Liver (tissue), 9 donors: ENCODE results near the gene ZNF423. TPM values are rescaled to one million over a fixed set of nuclear protein-coding genes. Genes with fewer than 3 reads are reported as not detected.

Experiments used
- DNase-seq: peaks from one replicate; pipeline ENCODE4 v3.0.0-alpha.2; 2017; ENCODE audit warnings: low spot score
- H3K27ac ChIP-seq, 2 donors: one replicate each; pipeline ENCODE4 v1.7.0; 2013; ENCODE audit warnings: inconsistent platforms in 2 of 2, low read length in 2 of 2, control low read depth in 1 of 2, low read depth in 1 of 2, mild to moderate bottlenecking in 1 of 2
- H3K27me3 ChIP-seq, 4 donors: one replicate each; pipeline versions ENCODE4 v1.6.1 to v1.7.0; 2013; ENCODE audit warnings: low read length in 3 of 4, inconsistent platforms in 1 of 4, mild to moderate bottlenecking in 1 of 4, moderate library complexity in 1 of 4; ENCODE audit not compliant: control insufficient read depth in 4 of 4, insufficient read depth in 4 of 4
- H3K36me3 ChIP-seq, 4 donors: one replicate each; pipeline versions ENCODE4 v1.6.1 to v1.7.0; 2013; ENCODE audit warnings: low read length in 3 of 4, mild to moderate bottlenecking in 3 of 4, low read depth in 1 of 4, moderate library complexity in 1 of 4; ENCODE audit not compliant: control insufficient read depth in 4 of 4, insufficient read depth in 3 of 4
- H3K4me1 ChIP-seq, 4 donors: one replicate each; pipeline versions ENCODE4 v1.6.1 to v1.7.0; 2013; ENCODE audit warnings: low read length in 3 of 4, mild to moderate bottlenecking in 3 of 4, moderate library complexity in 1 of 4; ENCODE audit not compliant: control insufficient read depth in 4 of 4, insufficient read depth in 4 of 4
- H3K4me3 ChIP-seq, 3 donors: one replicate each; pipeline versions ENCODE4 v1.6.1 to v1.7.0; 2013; ENCODE audit warnings: low read length in 3 of 3, control low read depth in 1 of 3, low read depth in 1 of 3, mild to moderate bottlenecking in 1 of 3
- H3K9ac ChIP-seq, 2 donors: one replicate each; pipeline ENCODE4 v1.7.0; 2013; ENCODE audit warnings: low read length in 2 of 2, mild to moderate bottlenecking in 2 of 2, moderate library complexity in 2 of 2, control low read depth in 1 of 2, low read depth in 1 of 2
- H3K9me3 ChIP-seq, 4 donors: one replicate each; pipeline versions ENCODE4 v1.6.1 to v1.7.0; 2013; ENCODE audit warnings: low read length in 3 of 4; ENCODE audit not compliant: control insufficient read depth in 4 of 4
- ATF3 ChIP-seq: IDR thresholded peaks from 2 replicates; pipeline ENCODE4 v1.6.1; 2016; ENCODE audit warnings: antibody characterized with exemption
- EGR1 ChIP-seq, 2 donors: IDR thresholded peaks; 2 replicates each; pipeline ENCODE4 v1.6.1; 2016 to 2018; ENCODE audit warnings: antibody characterized with exemption in 2 of 2, low read depth in 2 of 2
- FOXA1 ChIP-seq: IDR thresholded peaks from 2 replicates; pipeline ENCODE4 v1.6.1; 2016; ENCODE audit warnings: antibody characterized with exemption
- FOXA2 ChIP-seq: IDR thresholded peaks from 2 replicates; pipeline ENCODE4 v1.6.1; 2016; ENCODE audit warnings: antibody characterized with exemption
- GABPA ChIP-seq, 2 donors: IDR thresholded peaks in 1 of 2; conservative IDR thresholded peaks in 1 of 2; 2 replicates each; pipeline ENCODE4 v1.6.1; 2016; ENCODE audit warnings: antibody characterized with exemption in 2 of 2, mild to moderate bottlenecking in 1 of 2, moderate library complexity in 1 of 2
- HNF4A ChIP-seq, 2 donors: conservative IDR thresholded peaks; 2 replicates each; pipeline ENCODE4 v1.6.1; 2016; ENCODE audit warnings: antibody characterized with exemption in 2 of 2, mild to moderate bottlenecking in 2 of 2
- HNF4G ChIP-seq: IDR thresholded peaks from 2 replicates; pipeline ENCODE4 v1.6.1; 2016; ENCODE audit warnings: antibody characterized with exemption
- JUND ChIP-seq, 2 donors: IDR thresholded peaks; 2 replicates each; pipeline ENCODE4 v1.6.1; 2016; ENCODE audit warnings: antibody characterized with exemption in 2 of 2
- NR2F2 ChIP-seq: IDR thresholded peaks from 2 replicates; pipeline ENCODE4 v1.6.1; 2016; ENCODE audit warnings: antibody characterized with exemption
- RAD21 ChIP-seq, 2 donors: IDR thresholded peaks; 2 replicates each; pipeline ENCODE4 v1.6.1; 2016; ENCODE audit warnings: antibody characterized with exemption in 2 of 2, mild to moderate bottlenecking in 2 of 2
- REST ChIP-seq: IDR thresholded peaks from 2 replicates; pipeline ENCODE4 v1.6.1; 2016; ENCODE audit warnings: antibody characterized with exemption, mild to moderate bottlenecking
- RXRA ChIP-seq, 2 donors: IDR thresholded peaks; 2 replicates each; pipeline ENCODE4 v1.6.1; 2017 to 2018; ENCODE audit warnings: antibody characterized with exemption in 2 of 2, mild to moderate bottlenecking in 1 of 2
- SP1 ChIP-seq: IDR thresholded peaks from 2 replicates; pipeline ENCODE4 v1.6.1; 2018; ENCODE audit warnings: antibody characterized with exemption, mild to moderate bottlenecking
- TAF1 ChIP-seq: conservative IDR thresholded peaks from 2 replicates; pipeline ENCODE4 v1.6.1; 2016; ENCODE audit warnings: antibody characterized with exemption, mild to moderate bottlenecking
- YY1 ChIP-seq: IDR thresholded peaks from 2 replicates; pipeline ENCODE4 v1.6.1; 2016; ENCODE audit warnings: antibody characterized with exemption, mild to moderate bottlenecking
- ZBTB33 ChIP-seq: IDR thresholded peaks from 2 replicates; pipeline ENCODE4 v1.6.1; 2016; ENCODE audit warnings: antibody characterized with exemption
- WGBS: extraction: QIAGEN DNeasy Blood & Tissue Kit; methylation state at CpG from one replicate; pipeline ENCODE4 v1.1.7; 2013; 5-methylcytosine and 5-hydroxymethylcytosine counted together
- polyA plus RNA-seq, 2 donors: library from polyadenylated mRNA; stranded (reverse) in 1 of 2; unstranded in 1 of 2; fragments of 200-250 nt in 1 of 2; fragments of >200 nt in 1 of 2; fragmentation: Nextera tagmentation in 1 of 2; extraction: Ambion mirVana in 1 of 2; gene quantifications; one replicate each; pipeline versions ENCODE4 v1.2.1 to v1.2.3, GENCODE V29; 2013 to 2015
- total RNA-seq, 2 donors: library from RNA; depleted of rRNA; stranded (reverse); fragments of >200 nt; gene quantifications; one replicate each; pipeline ENCODE4 v1.2.3, GENCODE V29; 2014
- TF ChIP-seq, protein P1 (sequence below): fragments of 150-350 bp; IDR thresholded peaks from 2 replicates; pipeline ENCODE4 v1.5.1; 2017; ENCODE audit warnings: improper control_type of control experiment, low read depth, low read length; ENCODE audit not compliant: missing input control
- TF ChIP-seq, protein P2 (sequence below): IDR thresholded peaks from 2 replicates; pipeline ENCODE4 v1.6.1; 2016; ENCODE audit warnings: antibody characterized with exemption
- donor health status: healthy.
- donor health status: healthy.
- donor health status: healthy.
- donor health status: healthy.
- donor health status: healthy.

The ZNF423 gene
- total and polyA plus RNA-seq, 4 donors = 0.24 to 1.6 (median 0.39) TPM

GRCh38 chr16:49455181-49455990, 400.5 kb downstream of the ZNF423 start:
- H3K36me3 ChIP-seq = no peaks in the 10 kb centered on the region

More at GRCh38 chr16:49455181-49455990, 400.5 kb downstream of the ZNF423 start:
- TF ChIP-seq FOXA1 = no peak
- TF ChIP-seq RAD21 (IDR thresholded peaks at IDR 0.05) = no peak
- no peak for TF ChIP-seq EGR1 (IDR thresholded peaks at IDR 0.05; ENCODE audit: low read depth in 2 of 2)
- TF ChIP-seq REST = no peak
- no peak for TF ChIP-seq SP1
- TF ChIP-seq YY1 = no peak
- TF ChIP-seq, protein P1, sequence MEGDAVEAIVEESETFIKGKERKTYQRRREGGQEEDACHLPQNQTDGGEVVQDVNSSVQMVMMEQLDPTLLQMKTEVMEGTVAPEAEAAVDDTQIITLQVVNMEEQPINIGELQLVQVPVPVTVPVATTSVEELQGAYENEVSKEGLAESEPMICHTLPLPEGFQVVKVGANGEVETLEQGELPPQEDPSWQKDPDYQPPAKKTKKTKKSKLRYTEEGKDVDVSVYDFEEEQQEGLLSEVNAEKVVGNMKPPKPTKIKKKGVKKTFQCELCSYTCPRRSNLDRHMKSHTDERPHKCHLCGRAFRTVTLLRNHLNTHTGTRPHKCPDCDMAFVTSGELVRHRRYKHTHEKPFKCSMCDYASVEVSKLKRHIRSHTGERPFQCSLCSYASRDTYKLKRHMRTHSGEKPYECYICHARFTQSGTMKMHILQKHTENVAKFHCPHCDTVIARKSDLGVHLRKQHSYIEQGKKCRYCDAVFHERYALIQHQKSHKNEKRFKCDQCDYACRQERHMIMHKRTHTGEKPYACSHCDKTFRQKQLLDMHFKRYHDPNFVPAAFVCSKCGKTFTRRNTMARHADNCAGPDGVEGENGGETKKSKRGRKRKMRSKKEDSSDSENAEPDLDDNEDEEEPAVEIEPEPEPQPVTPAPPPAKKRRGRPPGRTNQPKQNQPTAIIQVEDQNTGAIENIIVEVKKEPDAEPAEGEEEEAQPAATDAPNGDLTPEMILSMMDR = no peak
- TF ChIP-seq TAF1 = no peak
- no peak for TF ChIP-seq ZBTB33
- no peak for TF ChIP-seq ATF3
- no peak for TF ChIP-seq GABPA (IDR thresholded peaks at IDR 0.05 in 1 of 2, conservative IDR thresholded peaks at IDR 0.05 in 1 of 2)
- TF ChIP-seq FOXA2 = no peak
- TF ChIP-seq HNF4G = no peak
- no peak for TF ChIP-seq NR2F2
- TF ChIP-seq, protein P2, sequence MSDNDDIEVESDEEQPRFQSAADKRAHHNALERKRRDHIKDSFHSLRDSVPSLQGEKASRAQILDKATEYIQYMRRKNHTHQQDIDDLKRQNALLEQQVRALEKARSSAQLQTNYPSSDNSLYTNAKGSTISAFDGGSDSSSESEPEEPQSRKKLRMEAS = no peak
- no peak for TF ChIP-seq JUND (IDR thresholded peaks at IDR 0.05)
- TF ChIP-seq HNF4A (conservative IDR thresholded peaks at IDR 0.05) = no peak
- no peak for TF ChIP-seq RXRA (IDR thresholded peaks at IDR 0.05)
- DNase-seq = no peak
- Histone ChIP-seq H3K27me3 (no peaks in the 10 kb centered on the region), H3K27ac (no peak overlapping the region), H3K4me1 (peaks cover 0 to 3% (median 0%) of the 10 kb centered on the region in 4 donors), H3K9ac (no peak overlapping the region), H3K4me3 (no peak overlapping the region), H3K9me3 (no peaks in the 10 kb centered on the region)
- 89% methylated on average over 11 of the region's 11 CpGs for WGBS
